Heart right ventricle (tissue), 16 donors: Measurements from ENCODE around the gene CEP97. TPM values are rescaled to one million over a fixed set of nuclear protein-coding genes. Genes with fewer than 3 reads are reported as not detected.
"Not testable (repeated sequence)": the region's sequence is repeated elsewhere in the genome, so short reads cannot be mapped to it uniquely, and the experiment has no call there.

ENCODE experiments used
- ATAC-seq, 8 donors: fragments of 200-7000 bp; cut with Tn5 transposase; one replicate each; pipeline ENCODE4 v1.9.1; 2020; ENCODE audit warnings: mild to moderate bottlenecking in 8 of 8, moderate library complexity in 8 of 8, moderate number of reproducible peaks in 1 of 8
- DNase-seq, 2 donors: peaks; one replicate each; pipeline ENCODE4 v3.0.0-alpha.2; 2020
- H3K27ac ChIP-seq, 10 donors: fragments of 200-600 bp; sonication (generic) in 2 of 10; one replicate each; pipeline versions ENCODE4 v1.5.0 to v1.8.0; 2020 to 2022; ENCODE audit warnings: mild to moderate bottlenecking in 3 of 10
- H3K27me3 ChIP-seq, 7 donors: fragments of 200-600 bp; one replicate each; pipeline ENCODE4 v1.8.0; 2021 to 2022; ENCODE audit warnings: mild to moderate bottlenecking in 2 of 7
- H3K36me3 ChIP-seq, 9 donors: fragments of 200-600 bp; sonication (generic) in 1 of 9; one replicate each; pipeline versions ENCODE4 v1.5.0 to v1.8.0; 2020 to 2022; ENCODE audit warnings: mild to moderate bottlenecking in 2 of 9
- H3K4me1 ChIP-seq, 9 donors: fragments of 200-600 bp; sonication (generic) in 1 of 9; one replicate each; pipeline versions ENCODE4 v1.5.0 to v1.8.0; 2020 to 2022; ENCODE audit warnings: mild to moderate bottlenecking in 4 of 9
- H3K4me3 ChIP-seq, 10 donors: fragments of 200-600 bp; sonication (generic) in 2 of 10; one replicate each; pipeline versions ENCODE4 v1.5.0 to v1.8.0; 2020 to 2022; ENCODE audit warnings: mild to moderate bottlenecking in 7 of 10, moderate library complexity in 2 of 10
- H3K9me3 ChIP-seq, 11 donors: fragments of 200-600 bp in 10 of 11; sonication (generic) in 2 of 11; one replicate each; pipeline versions ENCODE4 v1.5.0 to v1.8.0; 2013 to 2022; ENCODE audit warnings: mild to moderate bottlenecking in 2 of 11, control low read depth in 1 of 11, moderate library complexity in 1 of 11
- WGBS, 2 donors: extraction: QIAGEN DNeasy Blood & Tissue Kit; methylation state at CpG; one replicate each; pipeline ENCODE4 v1.1.7; 2013; ENCODE audit warnings: inconsistent platforms in 1 of 2; 5-methylcytosine and 5-hydroxymethylcytosine counted together
- intact Hi-C, 10 donors: fragments of 100-400 bp; cut with DNase I; formaldehyde crosslinking; loops; one replicate each; pipeline versions ENCODE4 v1.11.1 to v1.14.2; 2022
- polyA plus RNA-seq, 2 donors: library from polyadenylated mRNA; stranded (reverse); fragments of 200-250 nt; gene quantifications; one replicate each; pipeline ENCODE4 v1.2.3, GENCODE V29; 2013
- total RNA-seq, 10 donors: library from RNA; stranded (reverse); fragmentation: NEBNext Ultra II Directional in 3 of 10; extraction: Animal tissue kit (Norgen Biotek cat#: 25700) in 3 of 10; gene quantifications; one replicate each; pipeline versions ENCODE4 v1.2.1 to v1.2.4, GENCODE V29; 2021 to 2023
- TF ChIP-seq, protein P1 (sequence below), 9 donors: fragments of 200-600 bp; sonication (generic) in 2 of 9; IDR thresholded peaks; one replicate each; pipeline versions ENCODE4 v1.5.0 to v1.8.0; 2021 to 2022; ENCODE audit warnings: antibody characterized with exemption in 9 of 9, mild to moderate bottlenecking in 5 of 9, moderate library complexity in 1 of 9
- donor health status: Arrhythmogenic right ventricular cardiomyopathy.
- donor health status: ischemic (EF 13 %, LVEDD 7.1; RV severe dilation, severe dysfunction).
- donor health status: healthy with polysubstance abuse.
- donor health status: DM: no; HTN: yes; CAD: no.
- donor health status: DM: no; HTN: no; CAD: no.
- donor health status: ischemic (EF 25% LVEDD 6.9; RV normal size, moderate dysfunction).
- donor health status: ischemic (EF 25% LVEDD 5.7; RV mildly dilated, moderate dysfunction).
- donor health status: healthy.
- donor health status: DM: yes; HTN: yes; CAD: no.
- donor health status: Ischemic cardiomyopathy.
- donor health status: ischemic (EF 35%, LVEDD 5.7; RV mildly dilated, moderate dysfunction).
- donor health status: nonischemic (EF 11% LVEDD 7.7; RV severe dilation, severe dysfunction).
- donor health status: DM: yes; HTN: yes; CAD: no.
- donor health status: PGD.
- donor health status: ischemic (EF 29% LVEDD 5.4; RV normal size, mild dysfunction).
- donor health status: nonischemic (EF 23%, LVEDD 6.1; RV moderate dilation, normal function).

Gene CEP97
- total and polyA plus RNA-seq, 12 donors, result 1.2 to 11.4 (median 7.8) TPM

DNA sequence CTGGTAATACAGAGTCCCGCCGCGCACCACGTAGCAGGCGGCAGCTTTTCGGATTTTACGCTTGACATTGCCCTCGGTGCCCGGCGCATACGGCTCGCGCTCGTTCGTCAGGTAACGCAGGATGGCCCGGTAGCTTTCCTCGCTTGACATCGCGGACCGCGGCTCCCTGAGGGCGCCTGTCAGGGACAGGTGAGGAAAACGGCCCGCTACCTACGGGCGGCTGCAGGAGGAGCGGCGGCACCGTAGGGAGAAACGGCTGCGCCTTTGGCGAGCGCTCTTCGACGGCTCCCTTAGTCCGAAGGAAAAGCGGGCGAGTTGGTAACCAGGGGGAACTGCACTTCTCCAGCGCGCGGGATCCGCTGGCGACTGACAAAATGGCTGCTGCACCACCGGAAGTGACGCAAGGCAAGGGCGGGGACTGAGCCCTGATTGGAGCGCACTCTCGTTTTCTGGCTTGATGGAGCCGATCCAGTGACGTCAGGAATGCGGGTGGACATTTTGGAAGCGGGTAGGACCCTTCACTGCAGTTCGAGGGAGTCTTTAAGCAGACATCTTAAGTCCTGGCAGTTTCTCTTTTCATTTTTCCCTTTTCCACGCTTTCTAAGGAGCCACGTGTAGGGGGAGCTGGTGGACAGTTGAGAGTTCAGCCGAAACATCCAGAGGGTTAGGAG lies 47.5 kb upstream of the CEP97 start, which contains the start of gene ZBTB11:
ZBTB11 (minus strand) TSS at position 368 of the 671 bp plus-strand sequence; CDS start at position 150, 218 bp downstream.
- Histone ChIP-seq H3K27ac (peak within 1 kb of the TSS; percentile 83 to 99 (median 98)), H3K4me1 (peaks cover 10 to 46% (median 28%) of the 10 kb centered on the region in 9 donors), H3K27me3 (no peaks in the 10 kb centered on the region), H3K4me3 (peak within 1 kb of the TSS; percentile 78 to 100 (median 96)), H3K36me3 (peaks cover 0 to 35% (median 23%) of the 10 kb centered on the region in 9 donors), H3K9me3 (no peaks in the 10 kb centered on the region)
- ATAC-seq (peak; percentile 89 to 97 (median 95)), DNase-seq (peak; percentile 99 to 100)
- intact Hi-C loops, result loop anchor here in 6 of 10 donors (1.0 to 10.0 kb wide), 6 partner anchors 9 to 165 kb away; partner anchors contain the start of genes PCNP (in 3 of the 6), SENP7 (in 2 of the 6), CEP97 (in 1 of the 6) and RPL24 (in 1 of the 6)
- WGBS, 2 donors, result 0 to 1% methylated on average over 56 to 57 of the region's 57 CpGs
- TF ChIP-seq, protein P1, sequence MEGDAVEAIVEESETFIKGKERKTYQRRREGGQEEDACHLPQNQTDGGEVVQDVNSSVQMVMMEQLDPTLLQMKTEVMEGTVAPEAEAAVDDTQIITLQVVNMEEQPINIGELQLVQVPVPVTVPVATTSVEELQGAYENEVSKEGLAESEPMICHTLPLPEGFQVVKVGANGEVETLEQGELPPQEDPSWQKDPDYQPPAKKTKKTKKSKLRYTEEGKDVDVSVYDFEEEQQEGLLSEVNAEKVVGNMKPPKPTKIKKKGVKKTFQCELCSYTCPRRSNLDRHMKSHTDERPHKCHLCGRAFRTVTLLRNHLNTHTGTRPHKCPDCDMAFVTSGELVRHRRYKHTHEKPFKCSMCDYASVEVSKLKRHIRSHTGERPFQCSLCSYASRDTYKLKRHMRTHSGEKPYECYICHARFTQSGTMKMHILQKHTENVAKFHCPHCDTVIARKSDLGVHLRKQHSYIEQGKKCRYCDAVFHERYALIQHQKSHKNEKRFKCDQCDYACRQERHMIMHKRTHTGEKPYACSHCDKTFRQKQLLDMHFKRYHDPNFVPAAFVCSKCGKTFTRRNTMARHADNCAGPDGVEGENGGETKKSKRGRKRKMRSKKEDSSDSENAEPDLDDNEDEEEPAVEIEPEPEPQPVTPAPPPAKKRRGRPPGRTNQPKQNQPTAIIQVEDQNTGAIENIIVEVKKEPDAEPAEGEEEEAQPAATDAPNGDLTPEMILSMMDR (IDR thresholded peaks at IDR 0.05), result peak in 8 of 9 donors; percentile 36 to 73 (median 56)

DNA sequence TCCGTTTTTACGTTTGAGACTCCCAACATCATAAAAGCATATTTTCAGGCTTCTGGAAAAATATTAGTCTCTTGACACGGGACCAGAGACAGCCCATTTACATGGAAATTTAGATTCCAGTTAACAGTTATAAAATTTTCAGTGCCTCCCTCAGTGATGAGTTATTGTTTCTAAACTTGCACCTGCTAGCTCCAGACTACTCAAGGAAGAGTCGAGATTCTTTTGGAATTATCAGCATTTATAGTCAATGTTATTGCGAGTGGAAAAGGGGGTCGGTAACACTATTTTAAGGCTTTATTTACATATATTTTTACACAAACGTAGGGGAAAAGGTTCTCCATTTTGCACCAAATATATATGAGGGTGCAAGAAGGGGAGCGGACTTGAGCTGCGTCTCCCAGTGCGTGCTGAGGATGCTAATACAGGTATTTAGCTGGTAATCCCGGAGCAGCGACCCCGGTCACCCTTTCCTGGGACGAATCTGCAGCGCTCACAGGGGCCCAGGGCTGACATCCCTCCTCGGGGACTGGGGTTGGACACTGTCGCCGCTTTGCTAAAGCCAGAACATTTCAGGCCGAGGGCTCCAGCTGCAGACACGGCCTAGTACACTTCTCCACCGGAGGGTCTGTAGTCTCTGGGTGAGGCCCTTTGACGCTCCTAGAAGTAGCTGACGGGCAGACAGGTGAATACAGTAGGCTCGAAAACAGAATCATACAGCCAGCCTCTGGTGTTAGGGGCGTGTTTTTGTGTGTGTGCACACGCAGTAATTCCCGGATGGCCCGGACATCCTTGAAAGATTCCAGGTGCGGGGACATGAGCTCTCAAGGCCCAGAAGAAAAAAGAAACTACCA lies 46.8 kb upstream of the CEP97 start:
- peak overlapping the region in 9 of 10 donors; percentile 95 to 99 (median 98) for H3K27ac ChIP-seq
- H3K9me3 ChIP-seq, result no peaks in the 10 kb centered on the region
- H3K27me3 ChIP-seq, result no peaks in the 10 kb centered on the region
- WGBS, 2 donors, result 45 to 49% methylated on average over 29 of the region's 29 CpGs
- H3K4me1 ChIP-seq, result peaks cover 10 to 45% (median 28%) of the 10 kb centered on the region in 9 donors
- ATAC-seq (no peak), DNase-seq (peak in 1 of 2 donors; percentile 30)
- TF ChIP-seq, protein P1 (IDR thresholded peaks at IDR 0.05), result no peak
- H3K4me3 ChIP-seq, result peak overlapping the region; percentile 6 to 100 (median 90)
- H3K36me3 ChIP-seq, result peaks cover 0 to 42% (median 30%) of the 10 kb centered on the region in 9 donors
- intact Hi-C loops, result loop anchor here in 6 of 10 donors (1.0 to 10.0 kb wide), 6 partner anchors 9 to 165 kb away; partner anchors contain the start of genes PCNP (in 3 of the 6), SENP7 (in 2 of the 6), CEP97 (in 1 of the 6) and RPL24 (in 1 of the 6)

DNA sequence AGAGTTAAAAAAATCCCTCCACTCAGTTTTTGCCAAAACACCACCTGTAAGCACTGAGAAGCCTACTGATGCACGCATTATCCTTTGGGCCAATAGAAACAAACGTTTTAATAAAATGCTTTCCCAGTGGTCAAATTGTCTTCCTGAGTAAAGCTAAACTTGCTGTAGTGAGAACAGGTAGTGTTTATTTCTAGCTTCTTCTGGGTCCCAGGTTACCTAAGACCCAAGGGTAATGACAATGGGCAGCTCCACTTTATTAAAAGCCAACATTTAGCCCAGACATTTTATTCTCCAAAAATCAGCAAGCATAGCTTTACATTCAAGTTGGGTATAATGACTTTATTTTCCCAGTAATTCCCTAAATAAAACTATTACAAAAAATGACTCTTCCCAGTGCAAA lies 45.6 kb upstream of the CEP97 start:
- not testable (repeated sequence) for H3K27ac ChIP-seq, ATAC-seq, H3K4me3 ChIP-seq, DNase-seq, H3K27me3 ChIP-seq, H3K9me3 ChIP-seq
- 71 to 79% methylated on average over 2 of the region's 2 CpGs for WGBS, 2 donors
- Histone ChIP-seq H3K36me3 (peaks cover 0 to 53% (median 42%) of the 10 kb centered on the region in 9 donors), H3K4me1 (peaks cover 13 to 49% (median 38%) of the 10 kb centered on the region in 9 donors)
- intact Hi-C loops, result loop anchor here in 5 of 10 donors (5.0 to 10.0 kb wide), 4 partner anchors 43 to 167 kb away; partner anchors contain the start of genes SENP7 (in 2 of the 5), CEP97 (in 1 of the 5), PCNP (in 1 of the 5) and TRMT10C (in 1 of the 5)

DNA sequence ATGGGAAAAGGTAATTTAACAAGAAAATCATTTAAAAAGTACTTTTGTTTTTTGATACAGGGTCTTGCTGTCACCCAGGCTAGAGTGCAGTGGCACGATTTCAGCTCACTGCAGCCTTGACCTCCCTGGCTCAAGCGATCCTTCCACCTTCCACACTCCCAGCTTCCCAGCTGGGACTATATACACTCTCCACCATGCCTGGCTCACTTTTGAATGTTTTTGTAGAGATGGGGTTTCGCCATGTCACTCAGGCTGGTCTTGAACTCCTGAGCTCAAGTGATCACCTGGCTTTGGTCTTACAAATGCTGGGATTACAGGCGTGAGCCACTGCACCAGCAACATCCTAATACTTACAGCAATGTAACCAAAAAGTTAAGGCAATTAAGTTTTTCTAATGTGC lies 43.9 kb upstream of the CEP97 start:
- H3K36me3 ChIP-seq, result peaks cover 0 to 70% (median 56%) of the 10 kb centered on the region in 9 donors
- H3K4me3 ChIP-seq, result no peak overlapping the region
- no peaks in the 10 kb centered on the region for H3K27me3 ChIP-seq
- WGBS, 2 donors, result 88 to 92% methylated on average over 4 of the region's 4 CpGs
- DNase-seq (no peak), ATAC-seq (no peak)
- intact Hi-C loops, result no loop called here
- peaks cover 15 to 52% (median 42%) of the 10 kb centered on the region in 9 donors for H3K4me1 ChIP-seq
- H3K9me3 ChIP-seq, result no peaks in the 10 kb centered on the region
- H3K27ac ChIP-seq, result no peak overlapping the region
- TF ChIP-seq, protein P1 (IDR thresholded peaks at IDR 0.05), result no peak
